NOMO-1 treated with DMSO at 0.1 percent for 48 hours (cell line): Measurements from ENCODE around the gene PLXDC2.
"Not testable (repeated sequence)": the region's sequence is repeated elsewhere in the genome, so short reads cannot be mapped to it uniquely, and the experiment has no call there.

Experiments used
- DNase-seq: peaks from one replicate; lab custom pipeline; 2025; ENCODE audit not compliant: unreplicated experiment; lab: John Stamatoyannopoulos, UW

The PLXDC2 gene

GRCh38 chr10:20173046-20173445 lies 356.8 kb downstream of the PLXDC2 start:
- DNase-seq = no peak

GRCh38 chr10:20175719-20176118 lies 359.5 kb downstream of the PLXDC2 start:
- DNase-seq = no peak

- DNase-seq = no peak
These were observed 364.5 kb downstream of the PLXDC2 start for GRCh38 chr10:20180766-20181165.

- no peak for DNase-seq
These were observed 365.2 kb downstream of the PLXDC2 start for GRCh38 chr10:20181434-20181833.

- no peak for DNase-seq
These were observed 368.9 kb downstream of the PLXDC2 start for GRCh38 chr10:20185116-20185515.

- DNase-seq = not testable (repeated sequence)
These were observed 375.2 kb downstream of the PLXDC2 start for GRCh38 chr10:20191392-20191791.

- no peak for DNase-seq
These were observed 378.8 kb downstream of the PLXDC2 start for GRCh38 chr10:20195076-20195475.

GRCh38 chr10:20200758-20201157 lies 384.5 kb downstream of the PLXDC2 start:
- peak; percentile 55 for DNase-seq

- DNase-seq = peak; percentile 82
These were observed 386.1 kb downstream of the PLXDC2 start for GRCh38 chr10:20202337-20202736.

GRCh38 chr10:20207653-20208052 lies 391.4 kb downstream of the PLXDC2 start:
- no peak for DNase-seq

- not testable (repeated sequence) for DNase-seq
These were observed 392.9 kb downstream of the PLXDC2 start for GRCh38 chr10:20209098-20209497.

GRCh38 chr10:20215547-20216152 lies 399.4 kb downstream of the PLXDC2 start:
- DNase-seq = no peak

GRCh38 chr10:20221356-20221755 lies 405.1 kb downstream of the PLXDC2 start:
- DNase-seq = no peak

- DNase-seq = no peak
These were observed 412.5 kb downstream of the PLXDC2 start for GRCh38 chr10:20228729-20229128.

GRCh38 chr10:20232079-20232705 lies 416.0 kb downstream of the PLXDC2 start:
- no peak for DNase-seq

- DNase-seq = no peak
These were observed 417.2 kb downstream of the PLXDC2 start for GRCh38 chr10:20233423-20233822.

GRCh38 chr10:20234579-20234978 lies 418.3 kb downstream of the PLXDC2 start:
- DNase-seq = no peak

- no peak for DNase-seq
These were observed 420.9 kb downstream of the PLXDC2 start for GRCh38 chr10:20237091-20237570.

- no peak for DNase-seq
These were observed 421.4 kb downstream of the PLXDC2 start for GRCh38 chr10:20237586-20237985.

GRCh38 chr10:20240643-20241042 lies 424.4 kb downstream of the PLXDC2 start:
- DNase-seq = no peak

- no peak for DNase-seq
These were observed 431.2 kb downstream of the PLXDC2 start for GRCh38 chr10:20247454-20247853.

- no peak for DNase-seq
These were observed 431.9 kb downstream of the PLXDC2 start for GRCh38 chr10:20247891-20248708.
